ENCODE measurements around the gene KATNA1. TPM values are rescaled to one million over a fixed set of nuclear protein-coding genes. Genes with fewer than 3 reads are reported as not detected.

Gene KATNA1
- polyA plus RNA-seq, 1 experiment: 15.6 TPM

DNA sequence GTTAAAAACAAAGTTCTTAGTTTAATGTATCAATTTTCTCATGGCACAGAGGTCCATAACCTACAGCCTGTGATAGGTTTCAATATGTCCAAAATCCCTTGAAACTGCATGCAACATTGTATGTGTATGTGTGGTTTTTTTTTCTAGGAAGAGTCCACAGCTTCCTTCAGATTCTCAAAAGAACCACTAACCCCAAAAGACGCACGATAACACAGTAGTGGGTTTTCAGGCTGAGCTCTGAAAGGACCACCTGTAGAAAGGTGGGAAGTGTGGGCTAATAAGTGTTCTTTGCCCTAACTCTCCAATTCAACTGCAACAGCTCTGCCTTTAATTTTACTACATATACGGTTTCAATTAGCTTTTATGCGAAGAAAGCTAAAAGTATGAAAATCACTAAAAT, 11.5 kb upstream of the KATNA1 start:
- CTCF ChIA-PET: interaction anchor here (0.7 to 1.7 kb wide), 2 partner anchors 12 to 58 kb away, joined by 3 to 4 read pairs; partner anchors contain the start of gene LATS1
- TF ChIP-seq, protein P1, sequence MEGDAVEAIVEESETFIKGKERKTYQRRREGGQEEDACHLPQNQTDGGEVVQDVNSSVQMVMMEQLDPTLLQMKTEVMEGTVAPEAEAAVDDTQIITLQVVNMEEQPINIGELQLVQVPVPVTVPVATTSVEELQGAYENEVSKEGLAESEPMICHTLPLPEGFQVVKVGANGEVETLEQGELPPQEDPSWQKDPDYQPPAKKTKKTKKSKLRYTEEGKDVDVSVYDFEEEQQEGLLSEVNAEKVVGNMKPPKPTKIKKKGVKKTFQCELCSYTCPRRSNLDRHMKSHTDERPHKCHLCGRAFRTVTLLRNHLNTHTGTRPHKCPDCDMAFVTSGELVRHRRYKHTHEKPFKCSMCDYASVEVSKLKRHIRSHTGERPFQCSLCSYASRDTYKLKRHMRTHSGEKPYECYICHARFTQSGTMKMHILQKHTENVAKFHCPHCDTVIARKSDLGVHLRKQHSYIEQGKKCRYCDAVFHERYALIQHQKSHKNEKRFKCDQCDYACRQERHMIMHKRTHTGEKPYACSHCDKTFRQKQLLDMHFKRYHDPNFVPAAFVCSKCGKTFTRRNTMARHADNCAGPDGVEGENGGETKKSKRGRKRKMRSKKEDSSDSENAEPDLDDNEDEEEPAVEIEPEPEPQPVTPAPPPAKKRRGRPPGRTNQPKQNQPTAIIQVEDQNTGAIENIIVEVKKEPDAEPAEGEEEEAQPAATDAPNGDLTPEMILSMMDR (IDR thresholded peaks at IDR 0.05; ENCODE audit: insufficient read depth, low read depth, low read length): no peak

DNA sequence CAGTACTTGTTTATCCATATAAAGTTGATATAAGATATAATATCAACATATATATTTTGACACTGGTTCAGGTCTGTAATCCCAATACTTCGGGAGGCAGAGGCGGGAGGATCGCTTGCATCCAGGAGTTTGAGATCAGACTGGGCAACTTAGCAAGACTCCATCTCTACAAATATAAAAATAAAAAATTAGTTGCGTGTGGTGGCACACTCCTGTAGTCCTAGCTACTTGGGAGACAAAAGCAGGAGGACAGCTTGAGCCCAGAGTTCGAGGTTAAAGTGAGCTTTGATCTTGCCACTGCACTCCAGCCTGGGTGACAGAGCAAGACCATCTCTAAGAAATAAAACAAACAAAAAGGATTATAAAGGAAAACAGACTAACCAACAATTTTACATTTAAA, 8.9 kb upstream of the KATNA1 start:
- peaks cover 2% of the 10 kb centered on the region; the same call in 1 of the 2 replicates for H3K36me3 ChIP-seq (ENCODE audit: control insufficient read depth, insufficient read depth, low read length)
- no peak overlapping the region for H3K4me3 ChIP-seq (ENCODE audit: low read depth, low read length)
- DNase-seq (ENCODE audit: low read depth): no peak
- CTCF ChIA-PET: no interaction called here
- TF ChIP-seq, protein P1 (IDR thresholded peaks at IDR 0.05; ENCODE audit: insufficient read depth, low read depth, low read length): no peak
- POLR2A ChIA-PET: no interaction called here
- H3K27me3 ChIP-seq (ENCODE audit: control insufficient read depth, insufficient read depth, low read length): no peaks in the 10 kb centered on the region

More for the DNA sequence above, 11.5 kb upstream of the KATNA1 start:
- no peak for DNase-seq (ENCODE audit: low read depth)
- peaks cover 3% of the 10 kb centered on the region; the same call in 1 of the 2 replicates for H3K36me3 ChIP-seq (ENCODE audit: control insufficient read depth, insufficient read depth, low read length)
- H3K27me3 ChIP-seq (ENCODE audit: control insufficient read depth, insufficient read depth, low read length): no peaks in the 10 kb centered on the region
- POLR2A ChIA-PET: no interaction called here
- H3K4me3 ChIP-seq (ENCODE audit: low read depth, low read length): no peak overlapping the region

DNA sequence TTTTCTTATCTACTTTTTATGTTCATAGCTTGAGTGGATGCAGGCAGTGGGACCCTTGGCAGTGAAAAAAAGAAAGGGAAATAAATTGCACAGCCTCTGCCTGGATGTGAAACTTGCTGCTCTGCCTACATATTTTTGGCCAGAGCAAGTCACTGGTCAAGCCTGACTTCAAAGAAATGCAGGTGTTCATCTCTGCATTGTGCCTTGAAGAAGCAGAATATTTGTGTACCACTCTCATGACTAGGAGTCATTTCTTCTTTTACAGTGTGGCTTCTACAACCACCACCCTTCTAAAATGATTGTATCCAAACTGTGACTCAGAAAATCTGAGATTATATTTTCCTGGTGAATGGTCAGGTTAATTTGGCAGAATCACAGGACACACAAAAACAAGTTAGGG, 2.5 kb upstream of the KATNA1 start:
- TF ChIP-seq, protein P1 (IDR thresholded peaks at IDR 0.05; ENCODE audit: insufficient read depth, low read depth, low read length): no peak
- Histone ChIP-seq H3K36me3 (ENCODE audit: control insufficient read depth, insufficient read depth, low read length) (no peaks in the 10 kb centered on the region), H3K27me3 (ENCODE audit: control insufficient read depth, insufficient read depth, low read length) (no peaks in the 10 kb centered on the region), H3K4me3 (ENCODE audit: low read depth, low read length) (no peak overlapping the region)
- POLR2A ChIA-PET: no interaction called here
- DNase-seq (ENCODE audit: low read depth): no peak
- CTCF ChIA-PET: interaction anchor here (1.3 to 1.6 kb wide), 2 partner anchors 11 to 21 kb away, joined by 3 read pairs; no protein-coding TSS in a partner anchor

DNA sequence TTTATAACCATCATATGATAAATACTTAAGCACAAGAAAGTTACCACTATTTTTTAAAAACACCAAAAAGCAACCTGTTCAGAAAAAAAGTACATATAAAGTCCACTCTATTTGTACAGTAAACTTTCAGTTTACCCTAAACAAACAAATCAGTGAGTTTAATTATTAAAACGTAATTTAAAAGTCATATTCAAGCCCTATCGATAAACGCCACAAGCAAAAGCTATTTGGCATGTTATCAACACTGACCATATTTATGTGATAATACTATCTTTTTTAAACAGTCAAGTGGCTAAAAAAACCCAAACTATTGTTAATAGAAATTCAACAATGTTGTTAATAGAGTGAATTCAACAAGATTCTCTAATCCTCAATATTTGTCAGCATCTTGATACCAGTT, 1.9 kb downstream of the KATNA1 start:
- TF ChIP-seq, protein P1 (IDR thresholded peaks at IDR 0.05; ENCODE audit: insufficient read depth, low read depth, low read length): no peak
- H3K4me3 ChIP-seq (ENCODE audit: low read depth, low read length): peak overlapping the region; percentile 89
- ChIA-PET POLR2A (no interaction called here), CTCF (no interaction called here)
- no peaks in the 10 kb centered on the region for H3K27me3 ChIP-seq (ENCODE audit: control insufficient read depth, insufficient read depth, low read length)
- DNase-seq (ENCODE audit: low read depth): no peak
- no peaks in the 10 kb centered on the region for H3K36me3 ChIP-seq (ENCODE audit: control insufficient read depth, insufficient read depth, low read length)

DNA sequence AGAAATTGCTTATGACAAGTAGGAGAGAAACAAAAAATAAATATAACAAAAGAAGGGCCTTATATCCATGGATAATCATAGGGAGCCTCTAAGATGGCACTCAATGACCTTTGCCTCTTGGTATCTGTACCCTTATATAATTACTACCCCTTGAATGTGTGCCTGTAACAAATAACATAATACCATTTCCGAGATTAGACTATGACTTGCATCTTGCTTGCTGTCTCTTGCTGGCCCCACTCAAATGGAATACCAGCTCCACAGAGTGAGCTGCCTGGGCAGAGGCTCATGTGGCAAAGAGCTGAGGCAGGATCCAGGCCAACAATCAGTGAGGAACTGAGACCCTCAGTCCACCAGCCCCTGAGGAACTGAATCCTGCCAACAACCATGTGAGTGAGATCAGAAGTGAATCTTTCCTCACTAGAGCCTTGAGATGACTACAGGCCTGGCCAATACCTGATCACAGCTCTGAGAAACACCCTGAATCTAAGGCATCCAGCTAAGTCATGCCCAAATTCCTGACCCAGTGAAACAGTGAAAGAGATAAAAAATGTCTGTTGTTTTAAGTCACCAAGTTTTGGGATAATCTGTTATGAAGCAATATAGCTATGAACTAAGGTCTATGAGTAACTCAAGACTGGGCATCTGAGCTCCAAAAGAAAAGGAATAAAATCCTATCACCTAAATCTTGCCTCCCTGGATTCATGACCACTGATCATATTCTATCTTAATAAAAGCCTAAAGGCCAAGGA, 5.5 kb downstream of the KATNA1 start:
- Histone ChIP-seq H3K4me3 (ENCODE audit: low read depth, low read length) (no peak overlapping the region), H3K27me3 (ENCODE audit: control insufficient read depth, insufficient read depth, low read length) (no peaks in the 10 kb centered on the region), H3K36me3 (ENCODE audit: control insufficient read depth, insufficient read depth, low read length) (no peaks in the 10 kb centered on the region)
- DNase-seq (ENCODE audit: low read depth): no peak
- POLR2A ChIA-PET: no interaction called here
- CTCF ChIA-PET: interaction anchor here (1.3 kb wide), 1 partner anchor 78 kb away, joined by 5 read pairs; no protein-coding TSS in a partner anchor
- TF ChIP-seq, protein P1 (IDR thresholded peaks at IDR 0.05; ENCODE audit: insufficient read depth, low read depth, low read length): no peak

All from BJ (cell line).